ENCODE measurements around the gene CCND2.

DNA sequence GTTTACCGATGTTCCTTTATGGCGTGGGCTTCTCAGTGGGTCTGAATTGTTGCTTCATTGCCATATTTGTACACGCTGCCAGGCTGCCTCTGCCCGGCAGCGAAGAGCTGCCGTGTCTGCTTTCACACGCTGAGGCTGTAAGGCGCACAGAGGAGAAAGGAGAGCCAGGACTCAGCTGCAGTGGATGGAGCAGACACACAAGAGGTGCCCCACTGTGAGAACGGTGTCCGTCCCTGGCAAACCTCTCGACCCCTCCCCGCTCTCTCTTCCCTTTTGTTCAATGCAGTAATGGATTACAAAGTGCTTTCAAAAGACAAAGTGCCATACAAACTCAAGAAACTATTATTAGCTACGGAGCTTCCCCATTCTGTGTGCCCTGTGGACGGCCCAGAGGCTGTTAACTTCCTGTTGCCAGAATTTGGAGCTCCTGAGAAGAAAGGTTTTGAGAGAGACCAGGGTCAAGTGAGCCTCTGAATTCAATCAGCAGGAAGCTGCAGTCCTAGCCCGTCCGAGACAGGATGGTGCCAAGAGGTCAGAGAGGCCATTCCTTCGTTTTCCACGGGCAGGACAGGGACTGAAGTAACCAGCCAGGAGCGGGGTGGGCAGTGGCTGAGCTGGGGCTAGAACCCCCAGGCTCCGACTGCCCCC, 15.8 kb downstream of the CCND2 start:
- TF ChIP-seq, protein P1, sequence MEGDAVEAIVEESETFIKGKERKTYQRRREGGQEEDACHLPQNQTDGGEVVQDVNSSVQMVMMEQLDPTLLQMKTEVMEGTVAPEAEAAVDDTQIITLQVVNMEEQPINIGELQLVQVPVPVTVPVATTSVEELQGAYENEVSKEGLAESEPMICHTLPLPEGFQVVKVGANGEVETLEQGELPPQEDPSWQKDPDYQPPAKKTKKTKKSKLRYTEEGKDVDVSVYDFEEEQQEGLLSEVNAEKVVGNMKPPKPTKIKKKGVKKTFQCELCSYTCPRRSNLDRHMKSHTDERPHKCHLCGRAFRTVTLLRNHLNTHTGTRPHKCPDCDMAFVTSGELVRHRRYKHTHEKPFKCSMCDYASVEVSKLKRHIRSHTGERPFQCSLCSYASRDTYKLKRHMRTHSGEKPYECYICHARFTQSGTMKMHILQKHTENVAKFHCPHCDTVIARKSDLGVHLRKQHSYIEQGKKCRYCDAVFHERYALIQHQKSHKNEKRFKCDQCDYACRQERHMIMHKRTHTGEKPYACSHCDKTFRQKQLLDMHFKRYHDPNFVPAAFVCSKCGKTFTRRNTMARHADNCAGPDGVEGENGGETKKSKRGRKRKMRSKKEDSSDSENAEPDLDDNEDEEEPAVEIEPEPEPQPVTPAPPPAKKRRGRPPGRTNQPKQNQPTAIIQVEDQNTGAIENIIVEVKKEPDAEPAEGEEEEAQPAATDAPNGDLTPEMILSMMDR (IDR thresholded peaks at IDR 0.05; ENCODE audit: low read depth, low read length, missing input control), result no peak
- TF ChIP-seq, protein P2, sequence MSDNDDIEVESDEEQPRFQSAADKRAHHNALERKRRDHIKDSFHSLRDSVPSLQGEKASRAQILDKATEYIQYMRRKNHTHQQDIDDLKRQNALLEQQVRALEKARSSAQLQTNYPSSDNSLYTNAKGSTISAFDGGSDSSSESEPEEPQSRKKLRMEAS (IDR thresholded peaks at IDR 0.05), result no peak
- TF ChIP-seq, protein P3, sequence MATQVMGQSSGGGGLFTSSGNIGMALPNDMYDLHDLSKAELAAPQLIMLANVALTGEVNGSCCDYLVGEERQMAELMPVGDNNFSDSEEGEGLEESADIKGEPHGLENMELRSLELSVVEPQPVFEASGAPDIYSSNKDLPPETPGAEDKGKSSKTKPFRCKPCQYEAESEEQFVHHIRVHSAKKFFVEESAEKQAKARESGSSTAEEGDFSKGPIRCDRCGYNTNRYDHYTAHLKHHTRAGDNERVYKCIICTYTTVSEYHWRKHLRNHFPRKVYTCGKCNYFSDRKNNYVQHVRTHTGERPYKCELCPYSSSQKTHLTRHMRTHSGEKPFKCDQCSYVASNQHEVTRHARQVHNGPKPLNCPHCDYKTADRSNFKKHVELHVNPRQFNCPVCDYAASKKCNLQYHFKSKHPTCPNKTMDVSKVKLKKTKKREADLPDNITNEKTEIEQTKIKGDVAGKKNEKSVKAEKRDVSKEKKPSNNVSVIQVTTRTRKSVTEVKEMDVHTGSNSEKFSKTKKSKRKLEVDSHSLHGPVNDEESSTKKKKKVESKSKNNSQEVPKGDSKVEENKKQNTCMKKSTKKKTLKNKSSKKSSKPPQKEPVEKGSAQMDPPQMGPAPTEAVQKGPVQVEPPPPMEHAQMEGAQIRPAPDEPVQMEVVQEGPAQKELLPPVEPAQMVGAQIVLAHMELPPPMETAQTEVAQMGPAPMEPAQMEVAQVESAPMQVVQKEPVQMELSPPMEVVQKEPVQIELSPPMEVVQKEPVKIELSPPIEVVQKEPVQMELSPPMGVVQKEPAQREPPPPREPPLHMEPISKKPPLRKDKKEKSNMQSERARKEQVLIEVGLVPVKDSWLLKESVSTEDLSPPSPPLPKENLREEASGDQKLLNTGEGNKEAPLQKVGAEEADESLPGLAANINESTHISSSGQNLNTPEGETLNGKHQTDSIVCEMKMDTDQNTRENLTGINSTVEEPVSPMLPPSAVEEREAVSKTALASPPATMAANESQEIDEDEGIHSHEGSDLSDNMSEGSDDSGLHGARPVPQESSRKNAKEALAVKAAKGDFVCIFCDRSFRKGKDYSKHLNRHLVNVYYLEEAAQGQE (IDR thresholded peaks at IDR 0.05), result no peak
- TF ChIP-seq TAF1 (conservative IDR thresholded peaks at IDR 0.05), result no peak
- TF ChIP-seq RXRA (IDR thresholded peaks at IDR 0.05), result no peak
- TF ChIP-seq YY1 (IDR thresholded peaks at IDR 0.05), result no peak
- no peak for TF ChIP-seq SP1 (IDR thresholded peaks at IDR 0.05)
- TF ChIP-seq EGR1 (IDR thresholded peaks at IDR 0.05; ENCODE audit: low read depth in 2 of 2), result no peak
- TF ChIP-seq RAD21 (IDR thresholded peaks at IDR 0.05), result no peak
- TF ChIP-seq JUND (IDR thresholded peaks at IDR 0.05), result no peak
